Large intestine (tissue), 3 donors: Measurements from ENCODE around the gene NECAB2. TPM values are rescaled to one million over a fixed set of nuclear protein-coding genes. Genes with fewer than 3 reads are reported as not detected.

Experiments
- DNase-seq, 2 donors: peaks; one replicate each; pipeline versions ENCODE4 v3.0.0 to v3.0.0-alpha.2; 2013
- H3K27ac ChIP-seq: one replicate; pipeline ENCODE4 v1.5.1; 2013; ENCODE audit warnings: low read length
- H3K27me3 ChIP-seq: 2 replicates; pipeline ENCODE4 v1.6.1; 2013; ENCODE audit warnings: low read length; ENCODE audit not compliant: control insufficient read depth, insufficient read depth
- H3K36me3 ChIP-seq: 2 replicates; pipeline ENCODE4 v1.6.1; 2013; ENCODE audit warnings: low read length; ENCODE audit not compliant: control insufficient read depth, insufficient read depth
- H3K4me1 ChIP-seq: one replicate; pipeline ENCODE4 v1.6.1; 2013; ENCODE audit warnings: low read length; ENCODE audit not compliant: control insufficient read depth, insufficient read depth
- H3K4me3 ChIP-seq: one replicate; pipeline ENCODE4 v1.5.1; 2013; ENCODE audit warnings: low read length
- H3K9me3 ChIP-seq: one replicate; pipeline ENCODE4 v1.6.1; 2013; ENCODE audit warnings: mild to moderate bottlenecking, low read depth, low read length, moderate library complexity; ENCODE audit not compliant: control insufficient read depth
- WGBS: methylation state at CpG from one replicate; pipeline ENCODE4 v1.1.5; 2013; ENCODE audit warnings: low lambda C conversion rate; ENCODE audit not compliant: insufficient coverage; 5-methylcytosine and 5-hydroxymethylcytosine counted together
- polyA plus RNA-seq: library from polyadenylated mRNA; unstranded; fragments of 120-200 nt; gene quantifications from one replicate; pipeline ENCODE4 v1.2.1, GENCODE V29; 2013

Gene NECAB2
- polyA plus RNA-seq, 1 donor: 6.6 TPM

DNA sequence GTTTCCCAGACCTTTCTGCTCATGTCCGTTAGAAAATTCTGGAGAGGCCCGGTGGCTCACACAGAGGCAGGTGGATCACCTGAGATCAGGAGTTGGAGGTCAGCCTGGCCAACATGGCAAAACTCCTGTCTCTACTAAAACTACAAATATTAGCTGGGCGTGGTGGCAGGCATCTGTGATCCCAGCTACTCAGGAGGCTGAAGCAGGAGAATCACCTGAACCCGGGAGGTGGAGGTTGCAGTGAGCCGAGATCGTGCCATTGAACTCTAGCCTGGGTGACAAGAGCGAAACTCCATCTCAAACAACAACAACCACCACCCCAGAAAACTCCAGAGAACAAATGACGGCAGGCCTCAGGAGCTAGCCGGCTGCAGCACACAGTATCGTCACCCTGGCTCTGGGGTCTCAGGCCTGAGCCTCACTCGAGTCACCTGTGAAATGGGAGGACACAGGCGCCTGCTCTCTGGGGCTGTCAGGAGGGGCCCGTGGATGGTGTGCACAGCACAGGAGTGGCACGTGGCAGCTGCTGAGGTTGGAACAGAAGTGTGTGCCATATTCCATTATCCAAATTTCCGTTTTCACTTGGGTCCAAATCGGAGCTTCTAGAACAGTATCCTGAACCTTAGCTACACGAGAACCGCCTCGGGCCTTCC, 77.9 kb downstream of the NECAB2 start:
- no peak for DNase-seq
- Histone ChIP-seq H3K9me3 (no peaks in the 10 kb centered on the region), H3K4me1 (no peaks in the 10 kb centered on the region), H3K27ac (no peak overlapping the region), H3K36me3 (peaks cover 18% of the 10 kb centered on the region), H3K4me3 (no peak overlapping the region), H3K27me3 (peaks cover 34% of the 10 kb centered on the region)
- no CpG with 5 or more reads among the region's 19 CpGs for WGBS

- Histone ChIP-seq H3K4me1 (no peaks in the 10 kb centered on the region), H3K4me3 (no peak overlapping the region), H3K9me3 (no peaks in the 10 kb centered on the region), H3K27me3 (peaks cover 30% of the 10 kb centered on the region), H3K36me3 (peaks cover 21% of the 10 kb centered on the region), H3K27ac (no peak overlapping the region)
- DNase-seq: no peak
- no CpG with 5 or more reads among the region's 6 CpGs for WGBS
Observed at GRCh38 chr16:84047206-84047605, 79.2 kb downstream of the NECAB2 start.

- Histone ChIP-seq H3K27ac (no peak overlapping the region), H3K4me1 (no peaks in the 10 kb centered on the region), H3K9me3 (no peaks in the 10 kb centered on the region), H3K36me3 (peaks cover 26% of the 10 kb centered on the region), H3K4me3 (no peak overlapping the region), H3K27me3 (peaks cover 27% of the 10 kb centered on the region)
- no CpG with 5 or more reads among the region's 6 CpGs for WGBS
- no peak for DNase-seq
Observed at GRCh38 chr16:84047626-84048025, 79.6 kb downstream of the NECAB2 start.

DNA sequence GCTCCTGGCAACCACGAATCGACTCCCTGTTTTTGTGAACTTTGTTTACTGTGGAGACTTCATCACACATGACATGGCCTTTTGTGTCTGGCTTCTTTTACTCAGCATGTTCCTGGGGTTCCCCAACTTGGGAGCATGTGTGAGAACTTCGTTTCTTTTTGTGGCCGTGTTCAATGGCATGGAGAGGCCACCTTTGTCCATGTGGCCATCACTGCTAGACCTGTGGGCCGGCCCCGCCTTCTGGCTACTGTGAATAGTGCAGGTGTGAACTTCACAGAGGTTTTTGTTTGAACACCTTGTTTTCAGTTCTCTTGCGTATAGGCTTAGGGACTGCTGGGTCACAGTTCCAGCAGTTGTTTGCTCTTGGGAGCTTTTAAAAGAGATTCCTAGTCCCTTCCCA, 80.2 kb downstream of the NECAB2 start:
- Histone ChIP-seq H3K27me3 (peaks cover 20% of the 10 kb centered on the region), H3K4me3 (no peak overlapping the region), H3K27ac (no peak overlapping the region), H3K9me3 (no peaks in the 10 kb centered on the region), H3K4me1 (no peaks in the 10 kb centered on the region), H3K36me3 (peaks cover 32% of the 10 kb centered on the region)
- no CpG with 5 or more reads among the region's 7 CpGs for WGBS
- no peak for DNase-seq

GRCh38 chr16:84048871-84049270, 80.8 kb downstream of the NECAB2 start:
- Histone ChIP-seq H3K27me3 (peaks cover 14% of the 10 kb centered on the region), H3K9me3 (no peaks in the 10 kb centered on the region), H3K27ac (no peak overlapping the region), H3K4me3 (no peak overlapping the region), H3K36me3 (peaks cover 38% of the 10 kb centered on the region), H3K4me1 (no peaks in the 10 kb centered on the region)
- DNase-seq: no peak
- WGBS: no CpG with 5 or more reads among the region's 13 CpGs

DNA sequence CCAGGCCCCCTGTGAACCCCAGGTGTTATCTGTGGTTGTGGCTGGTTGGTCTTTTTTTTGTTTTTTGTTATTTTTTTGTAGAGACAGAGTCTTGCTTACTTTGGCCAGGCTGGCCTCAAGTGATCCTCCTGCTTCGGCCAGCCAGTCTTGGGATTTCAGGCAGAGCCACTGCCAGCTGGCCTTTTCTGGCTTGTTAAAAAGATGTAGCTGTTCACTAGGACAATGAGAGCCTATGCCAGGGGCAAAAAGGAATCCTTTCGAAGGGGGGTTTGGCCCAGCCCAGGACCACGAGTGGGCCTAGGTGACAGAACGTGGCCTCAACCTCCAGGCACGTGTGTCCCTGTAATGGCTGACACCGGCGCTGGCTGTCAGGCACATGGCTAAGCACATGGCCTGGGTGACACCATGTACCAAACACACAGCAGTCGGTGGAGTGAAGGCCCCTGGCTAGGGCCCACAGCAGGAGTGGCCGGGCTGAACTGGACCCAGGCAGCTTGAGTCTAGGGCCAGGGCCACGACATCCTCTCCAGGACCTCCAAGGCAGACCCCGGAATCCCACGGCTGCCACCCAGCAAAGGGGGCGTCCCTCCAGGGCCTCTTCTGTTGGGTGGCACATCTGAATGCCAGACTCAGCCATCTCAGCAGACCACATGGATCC, 81.5 kb downstream of the NECAB2 start:
- H3K27me3 ChIP-seq: peaks cover 7% of the 10 kb centered on the region
- no peaks in the 10 kb centered on the region for H3K9me3 ChIP-seq
- H3K4me1 ChIP-seq: no peaks in the 10 kb centered on the region
- H3K27ac ChIP-seq: no peak overlapping the region
- H3K4me3 ChIP-seq: no peak overlapping the region
- H3K36me3 ChIP-seq: peaks cover 45% of the 10 kb centered on the region
- no CpG with 5 or more reads among the region's 13 CpGs for WGBS
- no peak for DNase-seq

DNA sequence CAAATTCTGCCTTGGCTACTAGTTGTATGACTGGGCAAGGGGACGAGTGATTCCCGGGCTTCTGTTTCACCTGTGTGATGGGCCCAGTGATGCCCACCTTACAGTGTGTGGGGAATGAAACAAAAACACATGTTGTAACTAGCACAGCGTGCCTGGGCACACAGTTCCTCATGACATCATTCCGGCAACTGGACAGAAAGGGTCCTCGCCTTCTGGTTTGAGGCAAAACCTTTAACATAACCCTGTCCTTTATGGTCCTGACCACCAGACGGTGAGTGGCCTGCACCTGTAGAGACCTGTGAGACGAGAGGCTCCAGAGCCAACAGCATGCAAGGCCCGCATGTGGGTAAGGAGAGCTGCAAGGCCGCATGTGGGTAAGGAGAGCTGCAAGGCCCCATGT, 82.3 kb downstream of the NECAB2 start:
- H3K36me3 ChIP-seq: peaks cover 52% of the 10 kb centered on the region
- DNase-seq: no peak
- H3K4me3 ChIP-seq: no peak overlapping the region
- no peaks in the 10 kb centered on the region for H3K27me3 ChIP-seq
- WGBS: 100% methylated on average over 2 of the region's 9 CpGs
- no peak overlapping the region for H3K27ac ChIP-seq
- H3K4me1 ChIP-seq: no peaks in the 10 kb centered on the region
- H3K9me3 ChIP-seq: no peaks in the 10 kb centered on the region

DNA sequence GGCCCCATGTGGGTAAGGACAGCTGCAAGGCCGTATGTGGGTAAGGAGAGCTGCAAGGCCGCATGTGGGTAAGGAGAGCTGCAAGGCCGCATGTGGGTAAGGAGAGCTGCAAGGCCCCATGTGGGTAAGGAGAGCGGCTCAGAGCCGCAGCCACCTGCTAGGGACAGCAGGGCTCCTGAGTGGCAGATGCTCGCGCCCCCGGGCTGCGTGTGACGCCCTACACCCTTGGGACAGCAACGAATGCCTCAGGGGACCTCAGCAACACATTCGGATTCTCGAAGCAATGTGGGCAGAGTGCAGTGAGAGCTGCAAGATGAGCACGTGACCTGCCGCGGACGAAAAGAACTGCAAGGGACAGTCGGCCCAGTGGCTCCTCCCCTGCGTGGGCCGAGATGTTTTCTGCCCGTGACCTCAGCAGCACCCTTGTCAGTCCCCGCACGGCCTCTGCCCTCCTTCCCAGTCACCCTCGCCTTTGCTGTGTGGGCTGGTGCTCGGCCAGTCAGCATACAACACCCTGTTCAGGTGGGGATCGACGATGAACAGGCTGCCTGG, 84.1 kb downstream of the NECAB2 start:
- H3K4me3 ChIP-seq: no peak overlapping the region
- H3K4me1 ChIP-seq: no peaks in the 10 kb centered on the region
- no peaks in the 10 kb centered on the region for H3K9me3 ChIP-seq
- 96% methylated on average over 7 of the region's 27 CpGs for WGBS
- no peaks in the 10 kb centered on the region for H3K27me3 ChIP-seq
- H3K27ac ChIP-seq: no peak overlapping the region
- peaks cover 70% of the 10 kb centered on the region for H3K36me3 ChIP-seq
- DNase-seq: no peak

Other genes with a start within 250 kb of the NECAB2 start
- gene HSBP1, start 160.3 kb upstream of the NECAB2 start, polyA plus RNA-seq: 127 TPM
- gene MLYCD, start 69.1 kb upstream of the NECAB2 start, polyA plus RNA-seq: 5.4 TPM
- 8.4 TPM for gene OSGIN1, start 15.0 kb upstream of the NECAB2 start, polyA plus RNA-seq
- gene SLC38A8, start 74.6 kb downstream of the NECAB2 start, polyA plus RNA-seq: 0.12 TPM
- gene MBTPS1, start 148.7 kb downstream of the NECAB2 start, polyA plus RNA-seq: 67.7 TPM
- gene HSDL1, start 176.9 kb downstream of the NECAB2 start, polyA plus RNA-seq: 19.3 TPM
- gene DNAAF1, start 177.1 kb downstream of the NECAB2 start, polyA plus RNA-seq: 0.55 TPM
- 46.7 TPM for gene TAF1C, start 218.8 kb downstream of the NECAB2 start, polyA plus RNA-seq
- gene ADAD2, start 222.9 kb downstream of the NECAB2 start, polyA plus RNA-seq: 0.43 TPM